Spleen (tissue), 7 donors: ENCODE results near the gene HSDL1.

Source experiments
- CTCF ChIP-seq, 11 experiments: fragments of 200-600 bp in 7 of 11; fragments of 450-650 bp in 4 of 11; sonication (generic) in 4 of 11; IDR thresholded peaks in 8 of 11; conservative IDR thresholded peaks in 3 of 11; 1 replicate in 7 of 11; 2 replicates in 4 of 11; pipeline versions ENCODE4 v1.4.0 to v1.8.0; 2016 to 2021; ENCODE audit warnings: antibody characterized with exemption in 11 of 11, inconsistent platforms in 4 of 11, mild to moderate bottlenecking in 1 of 11
- POLR2A ChIP-seq, 3 donors: fragments of 450-650 bp; IDR thresholded peaks; one replicate each; pipeline ENCODE4 v1.5.1; 2017; ENCODE audit warnings: antibody characterized with exemption in 3 of 3, mild to moderate bottlenecking in 1 of 3
- POLR2AphosphoS5 ChIP-seq, 3 donors: sonication (generic); formaldehyde crosslinking; IDR thresholded peaks; one replicate each; pipeline ENCODE4 v1.5.1; 2017; ENCODE audit warnings: antibody characterized with exemption in 3 of 3
- donor health status: DM: no; HTN: no; CAD: no; lungs with moderate emphysema.
- donor health status: DM: no; HTN: no; CAD: no.
- donor health status: DM: no; HTN: no; CAD: no.

GRCh38 chr16:84075376-84075775 is 69.6 kb downstream of the HSDL1 start:
- TF ChIP-seq POLR2A (IDR thresholded peaks at IDR 0.05): no peak
- no peak for TF ChIP-seq CTCF (IDR thresholded peaks at IDR 0.05 in 8 of 11, conservative IDR thresholded peaks at IDR 0.05 in 3 of 11)
- TF ChIP-seq POLR2AphosphoS5 (IDR thresholded peaks at IDR 0.05): no peak
